Stimulated activated naive B cell treated with anti-CD40 and anti-IgM and Interleukin-4, amounts not matched to agents 10 μg/mL and 1 μg/mL and 100 μg/mL, for 72 hours (primary cell): ENCODE measurements around the gene ZNF546.
A peak's percentile ranks its signal among the peaks of the same experiment; 100 is the strongest.
"Not testable (repeated sequence)": the region's sequence is repeated elsewhere in the genome, so short reads cannot be mapped to it uniquely, and the experiment has no call there.

ENCODE experiments used
- ATAC-seq, 2 donors: fragments of 150-1000 bp; cut with Tn5 transposase; replicated peaks; 2 replicates each; pipeline ENCODE4 v1.10.0; 2021; ENCODE audit warnings: moderate library complexity in 1 of 2
- DNase-seq: peaks from one replicate; pipeline ENCODE4 v3.0.0; 2021
- H3K27ac Mint-ChIP-seq: one replicate; pipeline ENCODE4 v1.8.0; 2022; ENCODE audit warnings: mild to moderate bottlenecking, mixed read lengths
- H3K27me3 Mint-ChIP-seq, 2 donors: one replicate each; pipeline ENCODE4 v1.8.0; 2022; ENCODE audit warnings: mixed read lengths in 2 of 2
- H3K36me3 Mint-ChIP-seq, 2 donors: one replicate each; pipeline ENCODE4 v1.8.0; 2022; ENCODE audit warnings: mixed read lengths in 2 of 2, mild to moderate bottlenecking in 1 of 2
- H3K4me1 Mint-ChIP-seq, 2 donors: one replicate each; pipeline ENCODE4 v1.8.0; 2022; ENCODE audit warnings: mixed read lengths in 2 of 2, mild to moderate bottlenecking in 1 of 2
- H3K4me3 Mint-ChIP-seq, 2 donors: one replicate each; pipeline ENCODE4 v1.8.0; 2022; ENCODE audit warnings: mild to moderate bottlenecking in 2 of 2, mixed read lengths in 2 of 2, moderate library complexity in 1 of 2
- H3K9me3 Mint-ChIP-seq, 2 donors: one replicate each; pipeline ENCODE4 v1.8.0; 2022; ENCODE audit warnings: mixed read lengths in 2 of 2, mild to moderate bottlenecking in 1 of 2

Gene ZNF546

DNA sequence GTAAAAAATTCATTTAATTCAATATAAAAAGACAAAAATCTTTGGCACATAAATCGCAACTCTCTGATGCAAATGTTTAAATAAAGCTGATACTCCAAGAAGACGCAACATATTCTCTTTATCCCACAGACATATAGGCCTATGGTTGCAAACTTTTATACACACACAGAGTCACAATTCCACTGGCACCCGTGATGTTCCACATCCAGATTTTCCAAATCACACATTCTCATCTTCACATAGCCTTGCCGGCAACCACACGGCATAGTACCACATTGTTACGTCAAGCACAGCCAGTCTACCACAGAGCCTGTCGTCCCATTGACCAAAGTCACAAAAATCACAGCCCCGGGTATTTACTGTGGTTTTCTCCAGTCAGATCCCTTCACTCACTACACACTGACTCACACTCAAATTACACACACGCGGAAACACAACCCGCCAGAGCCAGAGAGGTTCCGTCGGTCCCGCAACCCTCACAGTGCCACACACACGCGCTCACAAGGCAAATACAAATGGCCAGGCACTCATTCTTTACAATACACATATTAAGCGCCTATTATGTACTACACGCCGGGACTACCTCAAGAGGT is 546 bp upstream of the ZNF546 start:
- Mint-ChIP-seq H3K4me1 (peaks cover 13 to 33% of the 10 kb centered on the region in 2 donors), H3K27ac (peak overlapping the region; percentile 97), H3K4me3 (peak overlapping the region; percentile 90 to 95), H3K27me3 (no peaks in the 10 kb centered on the region), H3K9me3 (peaks cover 5% of the 10 kb centered on the region in 2 donors), H3K36me3 (peaks cover 13 to 24% of the 10 kb centered on the region in 2 donors)
- peak; percentile 40 for DNase-seq
- ATAC-seq = peak; percentile 56 to 60

DNA sequence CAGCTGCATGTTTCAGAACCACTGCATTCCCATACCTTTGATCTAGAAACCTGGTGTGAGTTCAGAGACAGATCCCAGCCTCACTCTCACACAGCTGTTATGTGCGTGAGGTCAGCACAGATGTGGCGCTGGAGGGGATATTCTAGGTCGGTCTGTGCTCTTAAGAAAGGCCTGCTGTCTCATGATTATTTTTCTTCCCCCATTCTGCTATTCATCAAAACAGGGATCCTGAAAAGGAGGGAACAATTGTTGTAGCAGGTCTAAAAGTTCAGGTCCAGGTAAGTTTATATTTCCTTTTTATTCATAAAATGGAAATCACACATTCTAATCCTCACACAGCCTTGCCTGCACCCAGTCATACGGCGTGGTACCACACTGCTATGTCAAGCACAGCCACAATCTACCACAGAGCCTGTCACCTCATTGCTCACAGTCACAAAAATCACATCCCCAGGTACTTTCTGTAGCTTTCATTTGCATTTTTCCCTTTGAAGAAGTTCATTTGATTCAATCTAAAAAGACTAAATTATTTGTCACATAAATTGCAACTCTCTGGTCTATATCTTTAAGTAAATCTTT is 867 bp downstream of the ZNF546 start:
- Mint-ChIP-seq H3K4me3 (peak overlapping the region; percentile 90 to 95), H3K27me3 (no peaks in the 10 kb centered on the region)

DNA sequence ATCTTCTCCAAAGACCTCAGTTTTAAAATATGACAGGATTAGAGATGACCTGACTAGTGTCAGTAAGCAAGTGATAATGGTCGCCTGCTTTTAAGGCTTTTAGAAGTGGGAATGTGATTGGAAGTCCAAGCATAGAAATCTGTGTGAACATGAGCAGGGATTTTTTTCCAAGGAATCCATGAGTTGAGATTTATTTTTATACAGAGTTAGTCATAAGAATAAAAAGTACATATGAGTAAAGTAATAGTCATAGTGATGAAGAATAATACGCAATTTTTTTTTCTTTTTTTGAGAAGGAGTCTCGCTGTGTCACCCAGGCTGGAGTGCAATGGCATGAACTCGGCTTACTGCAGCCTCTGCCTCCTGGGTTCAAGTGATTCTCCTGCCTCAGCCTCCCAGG is 1.6 kb downstream of the ZNF546 start:
- Mint-ChIP-seq H3K4me1 (peaks cover 3 to 28% of the 10 kb centered on the region in 2 donors), H3K27me3 (no peaks in the 10 kb centered on the region), H3K4me3 (no peak overlapping the region), H3K27ac (peak overlapping the region; percentile 22), H3K36me3 (peaks cover 6 to 14% of the 10 kb centered on the region in 2 donors), H3K9me3 (peaks cover 0 to 4% of the 10 kb centered on the region in 2 donors)
- ATAC-seq (no peak), DNase-seq (no peak)

More for the DNA sequence above, 867 bp downstream of the ZNF546 start:
- ATAC-seq = peak in 1 of 2 donors; percentile 24
- H3K36me3 Mint-ChIP-seq = peaks cover 13 to 22% of the 10 kb centered on the region in 2 donors
- peaks cover 5% of the 10 kb centered on the region in 2 donors for H3K9me3 Mint-ChIP-seq
- no peak for DNase-seq
- peak overlapping the region; percentile 97 for H3K27ac Mint-ChIP-seq
- peaks cover 7 to 28% of the 10 kb centered on the region in 2 donors for H3K4me1 Mint-ChIP-seq

DNA sequence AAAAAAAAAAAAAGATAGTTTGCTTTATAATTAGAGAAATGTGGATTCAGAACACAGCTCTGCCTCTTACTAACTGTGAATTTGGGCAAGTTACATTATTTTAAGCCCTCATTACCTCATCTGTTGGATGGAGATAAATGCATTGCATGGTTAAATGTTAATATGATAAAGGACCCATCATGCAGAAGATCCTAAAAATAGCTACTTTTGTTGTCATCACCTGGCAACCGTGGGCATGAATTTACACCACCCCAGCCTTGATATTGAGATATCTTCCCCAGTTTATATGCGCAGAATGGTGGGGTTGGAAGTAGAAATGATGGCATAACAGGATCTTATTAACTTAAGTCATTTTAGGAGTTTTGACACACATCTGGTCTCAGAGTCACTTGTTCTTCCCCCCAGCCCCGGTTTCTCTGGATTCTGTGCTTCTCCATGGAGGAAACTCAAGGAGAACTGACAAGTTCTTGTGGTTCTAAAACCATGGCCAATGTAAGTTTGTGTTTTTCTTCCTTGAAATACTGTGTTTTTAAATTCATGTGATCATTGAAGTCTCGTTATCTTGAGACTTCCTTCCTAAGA is 8.9 kb downstream of the ZNF546 start:
- DNase-seq (no peak), ATAC-seq (no peak)
- H3K9me3 Mint-ChIP-seq = peaks cover 3 to 9% of the 10 kb centered on the region in 2 donors
- H3K4me3 Mint-ChIP-seq = no peak overlapping the region
- H3K27me3 Mint-ChIP-seq = no peaks in the 10 kb centered on the region
- no peak overlapping the region for H3K27ac Mint-ChIP-seq
- no peaks in the 10 kb centered on the region for H3K4me1 Mint-ChIP-seq
- peaks cover 32 to 44% of the 10 kb centered on the region in 2 donors for H3K36me3 Mint-ChIP-seq

DNA sequence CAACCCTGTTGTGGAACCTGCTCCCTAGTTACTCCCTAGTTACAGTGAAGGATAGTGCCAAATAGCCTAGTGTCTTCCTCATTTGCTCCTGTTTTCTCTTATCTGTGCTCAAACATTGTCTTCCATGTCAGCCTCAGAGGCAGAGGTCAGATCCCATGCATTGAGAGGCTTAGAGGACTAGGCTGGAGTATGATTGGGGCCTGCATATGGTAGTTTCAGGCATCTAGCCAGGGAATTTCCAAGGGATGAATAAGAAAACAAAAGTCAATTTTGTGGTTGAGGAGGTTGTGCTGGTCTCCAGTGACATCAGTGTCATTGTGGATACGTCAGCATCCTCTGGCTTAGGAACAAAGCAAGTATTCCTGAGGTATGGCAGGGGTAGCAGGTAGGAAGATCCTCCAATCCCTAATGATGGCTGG is 9.4 kb downstream of the ZNF546 start:
- ATAC-seq (no peak), DNase-seq (no peak)
- Mint-ChIP-seq H3K36me3 (peaks cover 35 to 47% of the 10 kb centered on the region in 2 donors), H3K4me3 (no peak overlapping the region), H3K27ac (no peak overlapping the region), H3K27me3 (no peaks in the 10 kb centered on the region), H3K4me1 (no peaks in the 10 kb centered on the region), H3K9me3 (peaks cover 3 to 9% of the 10 kb centered on the region in 2 donors)

DNA sequence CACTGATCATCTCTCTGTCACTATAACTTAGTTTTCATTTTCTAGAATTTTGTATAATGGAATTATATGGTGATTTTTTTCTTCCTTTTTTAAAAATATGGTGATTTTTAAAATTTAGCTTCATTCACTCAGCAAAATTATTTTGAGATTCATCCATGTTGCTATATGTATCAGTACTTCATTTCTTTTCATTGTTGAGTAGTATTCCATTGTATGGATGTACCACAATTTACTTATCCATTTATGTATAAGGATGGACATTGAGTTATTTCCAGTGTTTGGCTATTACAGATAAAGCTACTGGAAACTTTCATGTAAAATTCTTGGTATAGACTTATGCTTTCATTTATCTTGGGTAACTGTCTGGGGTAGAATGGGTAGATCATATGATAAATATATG is 12.8 kb downstream of the ZNF546 start:
- no peak for ATAC-seq
- H3K27ac Mint-ChIP-seq = no peak overlapping the region
- no peaks in the 10 kb centered on the region for H3K4me1 Mint-ChIP-seq
- no peak for DNase-seq
- peaks cover 69 to 81% of the 10 kb centered on the region in 2 donors for H3K36me3 Mint-ChIP-seq
- H3K27me3 Mint-ChIP-seq = no peaks in the 10 kb centered on the region
- peaks cover 14 to 22% of the 10 kb centered on the region in 2 donors for H3K9me3 Mint-ChIP-seq
- H3K4me3 Mint-ChIP-seq = no peak overlapping the region

DNA sequence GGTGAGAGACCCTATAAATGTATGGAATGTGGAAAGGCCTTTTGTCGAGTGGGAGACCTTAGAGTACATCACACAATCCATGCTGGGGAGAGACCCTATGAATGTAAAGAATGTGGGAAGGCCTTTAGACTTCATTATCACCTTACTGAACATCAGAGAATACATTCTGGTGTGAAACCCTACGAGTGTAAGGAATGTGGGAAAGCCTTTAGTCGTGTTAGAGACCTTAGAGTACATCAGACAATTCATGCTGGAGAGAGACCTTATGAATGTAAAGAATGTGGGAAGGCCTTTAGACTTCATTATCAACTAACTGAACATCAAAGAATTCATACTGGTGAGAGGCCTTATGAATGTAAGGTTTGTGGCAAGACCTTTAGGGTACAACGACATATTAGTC is 17.1 kb downstream of the ZNF546 start:
- Mint-ChIP-seq H3K36me3 (peaks cover 60 to 67% of the 10 kb centered on the region in 2 donors), H3K9me3 (peaks cover 22 to 23% of the 10 kb centered on the region in 2 donors), H3K27ac (no peak overlapping the region), H3K4me1 (no peaks in the 10 kb centered on the region), H3K27me3 (no peaks in the 10 kb centered on the region), H3K4me3 (no peak overlapping the region)
- no peak for DNase-seq
- ATAC-seq = no peak

DNA sequence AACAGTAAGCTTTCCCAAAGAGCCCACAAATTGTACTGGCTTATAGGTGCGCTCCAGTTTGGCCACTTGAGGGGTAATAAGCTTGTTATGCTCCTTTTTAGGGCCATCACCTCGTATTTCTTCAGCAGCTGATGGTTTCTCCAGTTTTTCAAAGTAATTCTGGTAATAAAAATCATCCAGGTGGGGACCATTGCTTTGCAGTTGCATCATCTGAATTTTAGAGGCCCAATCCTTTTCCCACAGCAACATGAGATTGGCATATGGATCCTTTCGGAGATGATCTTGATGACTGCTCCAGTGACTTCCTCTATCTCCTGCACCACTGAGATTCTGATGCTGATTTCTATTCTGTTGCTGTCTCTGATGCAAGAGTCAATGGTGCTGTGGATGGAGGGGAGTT is 27.1 kb downstream of the ZNF546 start:
- H3K36me3 Mint-ChIP-seq = peaks cover 12 to 38% of the 10 kb centered on the region in 2 donors
- ATAC-seq = no peak
- H3K27ac Mint-ChIP-seq = no peak overlapping the region
- DNase-seq = no peak
- H3K4me1 Mint-ChIP-seq = no peaks in the 10 kb centered on the region
- H3K9me3 Mint-ChIP-seq = peaks cover 35 to 51% of the 10 kb centered on the region in 2 donors
- H3K27me3 Mint-ChIP-seq = no peaks in the 10 kb centered on the region
- H3K4me3 Mint-ChIP-seq = no peak overlapping the region

DNA sequence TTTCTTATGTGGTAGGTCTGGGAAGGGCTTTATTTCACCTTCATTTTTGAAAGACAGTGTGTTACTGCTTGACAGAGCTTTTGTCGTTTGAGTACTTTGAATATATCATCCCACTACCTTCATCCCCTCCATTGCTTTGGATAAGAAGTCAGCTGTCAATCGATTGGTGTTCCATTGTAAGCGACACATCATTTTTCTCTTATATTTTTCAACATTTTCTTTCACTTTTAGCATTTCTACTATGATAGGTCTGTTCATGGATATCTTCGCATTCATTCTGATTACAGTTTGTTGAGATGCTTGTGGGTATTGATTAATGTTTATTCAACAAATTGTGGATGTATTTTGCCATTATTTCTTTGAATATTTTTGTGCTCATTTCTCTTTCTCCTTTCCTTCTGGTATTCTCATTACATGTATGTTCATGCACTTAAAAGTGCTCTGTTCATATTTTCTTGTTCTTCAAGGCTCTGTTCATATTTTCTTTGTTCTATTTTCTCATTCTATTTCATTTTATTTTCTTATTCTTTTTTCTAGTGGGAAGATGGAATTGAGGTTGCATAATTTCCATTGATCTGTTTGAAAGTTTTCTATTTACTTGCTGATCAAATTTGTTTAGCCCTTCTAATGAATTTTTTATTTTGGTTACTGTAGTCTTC is 29.2 kb downstream of the ZNF546 start:
- Mint-ChIP-seq H3K4me3 (no peak overlapping the region), H3K9me3 (peaks cover 40 to 44% of the 10 kb centered on the region in 2 donors), H3K27ac (no peak overlapping the region), H3K36me3 (peaks cover 22 to 39% of the 10 kb centered on the region in 2 donors), H3K27me3 (no peaks in the 10 kb centered on the region), H3K4me1 (no peaks in the 10 kb centered on the region)
- ATAC-seq = no peak
- no peak for DNase-seq

DNA sequence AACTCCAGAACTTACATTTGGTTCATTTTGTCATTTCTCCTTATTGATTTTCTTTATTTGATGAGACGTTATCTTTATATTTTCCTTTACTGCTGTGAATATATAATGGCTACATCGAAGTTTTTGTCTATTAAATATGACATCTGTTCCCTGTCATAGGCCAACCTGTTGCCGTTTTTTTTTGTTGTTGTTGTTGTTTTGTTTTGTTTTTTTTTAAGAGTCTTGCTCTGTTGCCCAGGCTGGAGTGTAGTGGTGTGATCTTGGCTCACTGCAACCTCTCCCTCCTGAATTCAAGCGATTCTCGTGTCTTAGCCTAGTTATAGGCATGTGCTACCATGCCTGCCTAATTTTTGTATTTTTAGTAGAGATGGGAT is 29.7 kb downstream of the ZNF546 start:
- Mint-ChIP-seq H3K4me3 (no peak overlapping the region), H3K27ac (no peak overlapping the region), H3K36me3 (peaks cover 22 to 36% of the 10 kb centered on the region in 2 donors), H3K27me3 (no peaks in the 10 kb centered on the region), H3K9me3 (peaks cover 38 to 41% of the 10 kb centered on the region in 2 donors), H3K4me1 (no peaks in the 10 kb centered on the region)
- no peak for ATAC-seq
- no peak for DNase-seq

DNA sequence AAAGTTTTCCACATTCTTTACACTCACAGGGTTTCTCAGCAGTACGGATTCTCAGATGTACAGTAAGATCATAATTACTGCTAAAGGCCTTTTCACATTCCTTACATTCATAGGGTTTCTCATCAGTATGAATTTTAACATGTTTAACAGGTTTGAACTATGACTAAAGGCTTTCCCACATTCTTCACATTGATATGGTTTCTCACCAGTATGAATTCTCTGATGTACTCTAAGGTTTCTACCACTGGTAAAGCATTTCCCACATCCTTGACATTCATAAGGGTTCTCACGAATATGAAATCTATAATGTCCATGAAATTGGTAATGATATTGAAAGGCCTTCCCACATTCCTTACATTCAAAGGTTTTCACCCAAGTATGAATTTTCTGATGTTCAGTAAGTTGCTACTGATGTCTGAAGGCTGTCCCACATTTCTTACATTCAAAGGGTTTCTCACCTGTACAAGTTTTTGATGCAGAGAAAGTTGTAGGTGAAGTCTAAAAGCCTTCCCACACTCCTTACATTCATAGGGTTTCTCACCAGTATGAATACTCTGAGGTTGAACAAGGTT is 37.2 kb downstream of the ZNF546 start:
- H3K27ac Mint-ChIP-seq = no peak overlapping the region
- ATAC-seq (no peak), DNase-seq (no peak)
- peaks cover 2 to 32% of the 10 kb centered on the region in 2 donors for H3K9me3 Mint-ChIP-seq
- H3K36me3 Mint-ChIP-seq = peaks cover 41 to 63% of the 10 kb centered on the region in 2 donors
- H3K27me3 Mint-ChIP-seq = no peaks in the 10 kb centered on the region
- H3K4me1 Mint-ChIP-seq = no peaks in the 10 kb centered on the region
- H3K4me3 Mint-ChIP-seq = no peak overlapping the region

DNA sequence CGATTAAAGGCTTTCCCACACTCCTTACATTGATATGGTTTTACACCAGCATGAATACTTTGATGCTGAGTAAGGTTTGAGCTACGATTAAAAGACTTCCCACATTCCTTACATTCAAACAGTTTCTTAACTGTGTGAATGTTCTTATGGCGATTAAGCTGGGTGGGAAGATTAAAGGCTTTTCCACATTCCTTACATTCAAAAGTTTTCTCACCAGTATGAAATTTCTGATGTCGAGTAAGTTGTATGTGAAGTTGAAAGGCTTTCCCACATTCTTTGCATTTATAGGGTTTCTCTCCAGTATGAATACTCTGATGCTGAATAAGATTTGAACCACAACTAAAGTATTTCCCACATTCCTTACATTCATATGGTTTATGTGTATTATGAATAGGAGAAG is 39.1 kb downstream of the ZNF546 start:
- H3K4me1 Mint-ChIP-seq = no peaks in the 10 kb centered on the region
- peaks cover 34 to 60% of the 10 kb centered on the region in 2 donors for H3K36me3 Mint-ChIP-seq
- no peak for ATAC-seq
- H3K9me3 Mint-ChIP-seq = peaks cover 4 to 28% of the 10 kb centered on the region in 2 donors
- no peak overlapping the region for H3K27ac Mint-ChIP-seq
- no peak overlapping the region for H3K4me3 Mint-ChIP-seq
- no peak for DNase-seq
- no peaks in the 10 kb centered on the region for H3K27me3 Mint-ChIP-seq

DNA sequence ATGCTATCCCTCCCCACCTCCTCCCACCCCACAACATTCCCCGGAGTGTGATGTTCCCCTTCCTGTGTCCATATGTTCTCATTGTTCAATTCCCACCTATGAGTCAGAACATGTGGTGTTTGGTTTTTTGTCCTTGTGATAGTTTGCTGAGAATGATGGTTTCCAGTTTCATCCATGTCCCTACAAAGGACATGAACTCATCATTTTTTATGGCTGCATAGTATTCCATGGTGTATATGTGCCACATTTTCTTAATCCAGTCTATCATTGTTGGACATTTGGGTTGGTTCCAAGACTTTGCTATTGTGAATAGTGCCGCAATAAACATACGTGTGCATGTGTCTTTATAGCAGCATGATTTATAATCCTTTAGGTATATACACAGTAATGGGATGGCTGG is 41.2 kb downstream of the ZNF546 start:
- H3K4me1 Mint-ChIP-seq, DNase-seq, ATAC-seq, H3K4me3 Mint-ChIP-seq, H3K27ac Mint-ChIP-seq, H3K27me3 Mint-ChIP-seq: not testable (repeated sequence)
- Mint-ChIP-seq H3K9me3 (peaks cover 5 to 26% of the 10 kb centered on the region in 2 donors), H3K36me3 (peaks cover 30 to 59% of the 10 kb centered on the region in 2 donors)

DNA sequence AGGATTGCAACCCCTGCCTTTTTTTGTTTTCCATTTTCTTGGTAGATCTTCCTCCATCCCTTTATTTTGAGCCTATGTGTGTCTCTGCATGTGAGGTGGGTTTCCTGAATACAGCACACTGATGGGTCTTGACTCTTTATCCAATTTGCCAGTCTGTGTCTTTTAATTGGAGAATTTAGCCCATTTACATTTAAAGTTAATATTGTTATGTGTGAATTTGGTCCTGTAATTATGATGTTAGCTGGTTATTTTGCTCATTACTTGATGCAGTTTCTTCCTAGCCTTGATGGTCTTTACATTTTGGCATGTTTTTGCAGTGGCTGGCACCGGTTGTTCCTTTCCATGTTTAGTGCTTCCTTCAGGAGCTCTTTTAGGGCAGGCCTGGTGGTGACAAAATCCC is 44.9 kb downstream of the ZNF546 start:
- Mint-ChIP-seq H3K9me3 (peaks cover 22% of the 10 kb centered on the region in 2 donors), H3K36me3 (peaks cover 48 to 62% of the 10 kb centered on the region in 2 donors)
- not testable (repeated sequence) for H3K4me1 Mint-ChIP-seq, H3K27me3 Mint-ChIP-seq, ATAC-seq, H3K27ac Mint-ChIP-seq, H3K4me3 Mint-ChIP-seq, DNase-seq
